Skeletal muscle cell (primary cell): ENCODE measurements around the gene NR2F1.
A peak's percentile ranks its signal among the peaks of the same experiment; 100 is the strongest.

Source experiments
- DNase-seq: peaks from one replicate; pipeline ENCODE4 v3.0.0-alpha.2; 2010; ENCODE audit warnings: low read depth
- H3K4me3 ChIP-seq: 2 replicates; pipeline ENCODE4 v1.5.1; 2011; ENCODE audit warnings: low read depth, mild to moderate bottlenecking, control low read depth, low read length, moderate library complexity

Gene NR2F1

GRCh38 chr5:93601071-93601801 is 18.2 kb downstream of the NR2F1 start:
- no peak overlapping the region for H3K4me3 ChIP-seq
- DNase-seq: no peak

- no peak overlapping the region for H3K4me3 ChIP-seq
- DNase-seq: no peak
Measured at GRCh38 chr5:93601802-93602155, 18.8 kb downstream of the NR2F1 start.

- H3K4me3 ChIP-seq: no peak overlapping the region
- no peak for DNase-seq
Measured at GRCh38 chr5:93602241-93603077, 19.4 kb downstream of the NR2F1 start.

GRCh38 chr5:93603078-93603792 is 20.2 kb downstream of the NR2F1 start:
- H3K4me3 ChIP-seq: no peak overlapping the region
- DNase-seq: no peak

- peak overlapping the region; percentile 31 for H3K4me3 ChIP-seq
- DNase-seq: no peak
Measured at GRCh38 chr5:93603793-93604643, 21.0 kb downstream of the NR2F1 start.

- no peak overlapping the region for H3K4me3 ChIP-seq
Measured at GRCh38 chr5:93604644-93605515, 21.9 kb downstream of the NR2F1 start.

GRCh38 chr5:93606382-93606752 is 23.3 kb downstream of the NR2F1 start:
- H3K4me3 ChIP-seq: no peak overlapping the region
- no peak for DNase-seq

More at GRCh38 chr5:93604644-93605515, 21.9 kb downstream of the NR2F1 start:
- DNase-seq: no peak

GRCh38 chr5:93607367-93608258 is 24.6 kb downstream of the NR2F1 start:
- no peak for DNase-seq
- H3K4me3 ChIP-seq: peak overlapping the region; percentile 20

GRCh38 chr5:93608855-93609254 is 25.8 kb downstream of the NR2F1 start:
- no peak for DNase-seq
- H3K4me3 ChIP-seq: no peak overlapping the region

GRCh38 chr5:93609762-93610161 is 26.7 kb downstream of the NR2F1 start:
- no peak overlapping the region for H3K4me3 ChIP-seq

GRCh38 chr5:93610581-93611272 is 27.7 kb downstream of the NR2F1 start:
- DNase-seq: no peak
- H3K4me3 ChIP-seq: no peak overlapping the region

More at GRCh38 chr5:93609762-93610161, 26.7 kb downstream of the NR2F1 start:
- DNase-seq: no peak

GRCh38 chr5:93611273-93611975 is 28.4 kb downstream of the NR2F1 start:
- DNase-seq: no peak
- no peak overlapping the region for H3K4me3 ChIP-seq

- no peak for DNase-seq
- H3K4me3 ChIP-seq: peak overlapping the region; percentile 23
Measured at GRCh38 chr5:93611976-93612854, 29.2 kb downstream of the NR2F1 start.

- H3K4me3 ChIP-seq: no peak overlapping the region
- DNase-seq: no peak
Measured at GRCh38 chr5:93612855-93613243, 29.8 kb downstream of the NR2F1 start.

- no peak overlapping the region for H3K4me3 ChIP-seq
- DNase-seq: no peak
Measured at GRCh38 chr5:93616538-93617174, 33.6 kb downstream of the NR2F1 start.
